Fibroblast of lung (primary cell): Measurements from ENCODE around the gene GFOD2. TPM values are rescaled to one million over a fixed set of nuclear protein-coding genes. Genes with fewer than 3 reads are reported as not detected.

Source experiments
- DNase-seq, 2 donors: peaks; one replicate each; pipeline versions ENCODE4 v3.0.0 to v3.0.0-alpha.2; 2010; ENCODE audit warnings: low read depth in 2 of 2
- H2AFZ ChIP-seq: 2 replicates; pipeline ENCODE4 v1.5.1; 2012; ENCODE audit warnings: low read length, control low read depth, inconsistent platforms
- H3K27ac ChIP-seq: 2 replicates; pipeline ENCODE4 v1.5.1; 2011; ENCODE audit warnings: low read length, control low read depth; ENCODE audit not compliant: insufficient read depth
- H3K27me3 ChIP-seq: 2 replicates; pipeline ENCODE4 v1.5.1; 2011; ENCODE audit warnings: mild to moderate bottlenecking, low read length; ENCODE audit not compliant: control insufficient read depth, insufficient read depth
- H3K36me3 ChIP-seq: 2 replicates; pipeline ENCODE4 v1.5.1; 2011; ENCODE audit warnings: low read length; ENCODE audit not compliant: control insufficient read depth, insufficient read depth
- H3K4me1 ChIP-seq: 2 replicates; pipeline ENCODE4 v1.5.1; 2011; ENCODE audit warnings: low read length; ENCODE audit not compliant: control insufficient read depth, insufficient read depth; ENCODE audit errors: extremely low read depth
- H3K4me2 ChIP-seq: 2 replicates; pipeline ENCODE4 v1.5.1; 2011; ENCODE audit warnings: low read length, control low read depth; ENCODE audit not compliant: insufficient read depth; ENCODE audit errors: extremely low read depth
- H3K4me3 ChIP-seq, 4 experiments: fragments of 200-600 bp in 1 of 4; sonication (generic) in 1 of 4; replicated peaks in 1 of 4; 2 replicates each; pipeline ENCODE4 v1.5.1; 2011 to 2016; ENCODE audit warnings: low read length in 4 of 4, low read depth in 3 of 4, mild to moderate bottlenecking in 3 of 4, control low read depth in 2 of 4, inconsistent platforms in 1 of 4, mixed read lengths in 1 of 4; ENCODE audit not compliant: insufficient read depth in 1 of 4; ENCODE audit errors: control extremely low read depth in 1 of 4
- H3K79me2 ChIP-seq: 2 replicates; pipeline ENCODE4 v1.5.1; 2012; ENCODE audit warnings: mild to moderate bottlenecking, low read length, inconsistent platforms; ENCODE audit not compliant: control insufficient read depth, insufficient read depth
- H3K9ac ChIP-seq: 2 replicates; pipeline ENCODE4 v1.5.1; 2011; ENCODE audit warnings: mild to moderate bottlenecking, low read length, control low read depth; ENCODE audit not compliant: insufficient read depth
- H3K9me3 ChIP-seq: 2 replicates; pipeline ENCODE4 v1.5.1; 2012; ENCODE audit warnings: low read depth, low read length; ENCODE audit not compliant: control insufficient read depth, insufficient read depth
- H4K20me1 ChIP-seq: 2 replicates; pipeline ENCODE4 v1.5.1; 2011; ENCODE audit warnings: low read length; ENCODE audit not compliant: control insufficient read depth, insufficient read depth; ENCODE audit errors: extremely low read depth
- EZH2 ChIP-seq: IDR thresholded peaks from 2 replicates; pipeline ENCODE4 v1.5.1; 2012; ENCODE audit warnings: low read length, control low read depth, mild to moderate bottlenecking; ENCODE audit errors: missing control alignments
- polyA minus RNA-seq: library from RNA; depleted of rRNA, polyadenylated mRNA; stranded (reverse); fragments of >200 nt; gene quantifications from 2 replicates; pipeline ENCODE4 v1.2.3, GENCODE V29; 2011; ENCODE audit warnings: low replicate concordance
- polyA plus RNA-seq, 2 donors: library from polyadenylated mRNA; depleted of rRNA in 1 of 2; stranded (reverse) in 1 of 2; unstranded in 1 of 2; fragments of >200 nt; gene quantifications; 2 replicates each; pipeline ENCODE4 v1.2.1, GENCODE V29; 2011 to 2012; ENCODE audit warnings: missing spikeins in 1 of 2
- total RNA-seq: library from RNA; depleted of rRNA; stranded (reverse); fragments of >200 nt; gene quantifications from 2 replicates; pipeline ENCODE4 v1.2.1, GENCODE V29; 2014
- TF ChIP-seq, protein P1 (sequence below), 2 donors: IDR thresholded peaks in 1 of 2; conservative IDR thresholded peaks in 1 of 2; 1 replicate in 1 of 2; 2 replicates in 1 of 2; pipeline ENCODE4 v1.5.1; 2011 to 2012; ENCODE audit warnings: low read length in 2 of 2, control low read depth in 1 of 2, inconsistent platforms in 1 of 2, low read depth in 1 of 2, mild to moderate bottlenecking in 1 of 2

Gene GFOD2, protein sequence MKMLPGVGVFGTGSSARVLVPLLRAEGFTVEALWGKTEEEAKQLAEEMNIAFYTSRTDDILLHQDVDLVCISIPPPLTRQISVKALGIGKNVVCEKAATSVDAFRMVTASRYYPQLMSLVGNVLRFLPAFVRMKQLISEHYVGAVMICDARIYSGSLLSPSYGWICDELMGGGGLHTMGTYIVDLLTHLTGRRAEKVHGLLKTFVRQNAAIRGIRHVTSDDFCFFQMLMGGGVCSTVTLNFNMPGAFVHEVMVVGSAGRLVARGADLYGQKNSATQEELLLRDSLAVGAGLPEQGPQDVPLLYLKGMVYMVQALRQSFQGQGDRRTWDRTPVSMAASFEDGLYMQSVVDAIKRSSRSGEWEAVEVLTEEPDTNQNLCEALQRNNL
- total RNA-seq (12.8 and 15.2 TPM in 2 replicates), polyA plus RNA-seq (9.2 and 10.0 TPM in 2 replicates), polyA minus RNA-seq (12.6 and 19.3 TPM in 2 replicates)
- 10.7 and 12.1 TPM in 2 replicates for polyA plus RNA-seq (2012)

DNA sequence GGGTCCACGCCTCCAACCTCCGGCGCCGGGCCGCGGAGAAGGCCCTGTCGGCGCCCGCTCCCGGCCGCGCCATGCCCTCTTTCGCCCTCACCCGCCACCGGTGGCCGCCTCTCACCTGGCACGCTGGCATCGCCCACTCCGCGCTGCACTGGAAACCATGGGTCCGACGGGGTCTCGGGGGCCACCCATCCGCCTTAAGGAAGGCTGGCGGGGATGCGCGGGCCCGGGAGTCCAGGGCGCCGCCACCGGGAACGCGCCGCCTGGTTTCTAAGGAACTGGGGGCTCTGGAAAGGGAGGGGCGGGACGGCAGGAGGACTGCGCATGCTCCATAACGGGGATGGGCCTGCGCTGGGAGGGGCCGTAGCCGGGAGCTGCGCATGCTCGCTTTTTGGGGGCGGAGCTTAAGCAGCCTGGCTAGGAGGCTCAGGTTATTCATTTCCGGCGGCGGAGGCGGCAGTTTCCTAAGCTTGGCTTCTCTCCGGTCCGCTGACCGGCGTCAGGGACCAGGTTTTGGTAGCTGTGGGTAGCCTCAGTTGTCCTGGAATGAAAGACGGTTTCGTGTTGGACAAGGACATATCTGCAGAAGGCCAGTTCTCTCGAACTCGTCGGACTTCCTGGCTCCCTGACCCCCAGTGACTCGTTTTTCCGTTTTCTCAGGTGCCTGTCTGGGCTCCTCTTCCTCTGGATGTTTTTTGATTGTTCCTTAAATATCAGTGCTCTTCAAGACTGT, at the start of gene GFOD2:
TSS of gene GFOD2 (minus strand) at position 269 of the 730 bp plus-strand sequence. CDS start 33,601 bp downstream, outside the sequence.
- TF ChIP-seq EZH2 = no peak
- TF ChIP-seq, protein P1, sequence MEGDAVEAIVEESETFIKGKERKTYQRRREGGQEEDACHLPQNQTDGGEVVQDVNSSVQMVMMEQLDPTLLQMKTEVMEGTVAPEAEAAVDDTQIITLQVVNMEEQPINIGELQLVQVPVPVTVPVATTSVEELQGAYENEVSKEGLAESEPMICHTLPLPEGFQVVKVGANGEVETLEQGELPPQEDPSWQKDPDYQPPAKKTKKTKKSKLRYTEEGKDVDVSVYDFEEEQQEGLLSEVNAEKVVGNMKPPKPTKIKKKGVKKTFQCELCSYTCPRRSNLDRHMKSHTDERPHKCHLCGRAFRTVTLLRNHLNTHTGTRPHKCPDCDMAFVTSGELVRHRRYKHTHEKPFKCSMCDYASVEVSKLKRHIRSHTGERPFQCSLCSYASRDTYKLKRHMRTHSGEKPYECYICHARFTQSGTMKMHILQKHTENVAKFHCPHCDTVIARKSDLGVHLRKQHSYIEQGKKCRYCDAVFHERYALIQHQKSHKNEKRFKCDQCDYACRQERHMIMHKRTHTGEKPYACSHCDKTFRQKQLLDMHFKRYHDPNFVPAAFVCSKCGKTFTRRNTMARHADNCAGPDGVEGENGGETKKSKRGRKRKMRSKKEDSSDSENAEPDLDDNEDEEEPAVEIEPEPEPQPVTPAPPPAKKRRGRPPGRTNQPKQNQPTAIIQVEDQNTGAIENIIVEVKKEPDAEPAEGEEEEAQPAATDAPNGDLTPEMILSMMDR (conservative IDR thresholded peaks at IDR 0.05 in 1 of 2, IDR thresholded peaks at IDR 0.05 in 1 of 2; ENCODE audit: low read depth in 1 of 2, low read length in 2 of 2) = no peak

DNA sequence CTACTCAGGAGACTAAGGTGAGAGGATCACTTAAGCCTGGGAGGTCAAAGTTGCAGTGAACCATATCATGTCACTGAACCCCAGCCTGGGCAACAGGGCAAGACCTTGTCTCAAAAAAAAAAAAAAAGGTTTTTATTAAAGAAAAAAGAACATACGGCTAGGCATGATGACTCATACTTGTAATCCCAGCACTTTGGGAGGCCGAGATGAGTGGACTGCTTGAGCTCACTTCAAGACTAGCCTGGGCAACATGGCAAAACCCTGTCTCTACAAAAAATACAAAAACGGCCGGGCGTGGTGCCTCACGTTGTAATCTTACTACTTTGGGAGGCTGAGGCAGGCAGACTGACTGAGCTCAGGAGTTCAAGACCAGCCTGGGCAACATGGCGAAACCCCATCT, 48.8 kb upstream of the GFOD2 start:
- Histone ChIP-seq H4K20me1 (no peaks in the 10 kb centered on the region), H3K4me1 (peaks cover 2% of the 10 kb centered on the region), H3K36me3 (no peaks in the 10 kb centered on the region), H3K9ac (no peak overlapping the region), H3K4me2 (no peak overlapping the region), H3K27me3 (no peaks in the 10 kb centered on the region), H2AFZ (no peak overlapping the region), H3K27ac (no peak overlapping the region), H3K4me3 (no peak overlapping the region), H3K9me3 (no peaks in the 10 kb centered on the region), H3K79me2 (no peaks in the 10 kb centered on the region)
- peak; percentile 75 to 80 for DNase-seq
- TF ChIP-seq, protein P1 (conservative IDR thresholded peaks at IDR 0.05 in 1 of 2, IDR thresholded peaks at IDR 0.05 in 1 of 2; ENCODE audit: low read depth in 1 of 2, low read length in 2 of 2) = no peak
- TF ChIP-seq EZH2 = no peak

More for the DNA sequence above, at the start of gene GFOD2:
- Histone ChIP-seq H3K9ac (peak within 1 kb of the TSS; percentile 83), H3K9me3 (no peaks in the 10 kb centered on the region), H4K20me1 (no peaks in the 10 kb centered on the region), H3K36me3 (peaks cover 2% of the 10 kb centered on the region), H3K27ac (peak within 1 kb of the TSS; percentile 83), H2AFZ (peak within 1 kb of the TSS; percentile 81), H3K4me2 (peak within 1 kb of the TSS; percentile 94), H3K79me2 (peaks cover 18% of the 10 kb centered on the region), H3K27me3 (no peaks in the 10 kb centered on the region), H3K4me3 (peak within 1 kb of the TSS; percentile 57 to 92 (median 84)), H3K4me1 (peaks cover 4% of the 10 kb centered on the region)
- peak; percentile 86 to 93 for DNase-seq

DNA sequence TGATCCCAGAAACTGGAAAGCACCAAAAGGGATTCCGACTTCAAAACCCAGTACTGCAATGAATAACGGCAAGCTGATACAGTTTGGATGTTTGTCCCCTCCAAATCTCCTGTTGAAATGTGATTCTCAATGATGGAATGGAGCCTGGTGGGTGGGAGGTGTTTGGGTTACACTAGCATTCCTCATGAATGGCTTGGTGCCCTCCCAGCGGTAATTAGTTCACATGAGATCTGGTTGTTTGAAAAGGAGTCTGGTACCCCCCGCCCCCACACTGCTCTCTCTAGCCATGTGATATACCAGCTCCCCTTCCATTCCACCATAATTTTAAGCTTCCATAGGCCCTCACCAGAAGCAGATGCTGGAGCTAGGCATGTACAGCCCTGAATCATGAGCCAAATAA, 47.2 kb upstream of the GFOD2 start:
- H3K27me3 ChIP-seq = no peaks in the 10 kb centered on the region
- no peaks in the 10 kb centered on the region for H3K36me3 ChIP-seq
- no peak overlapping the region for H2AFZ ChIP-seq
- no peak overlapping the region for H3K4me2 ChIP-seq
- DNase-seq = peak in 1 of 2 donors; percentile 51
- no peaks in the 10 kb centered on the region for H4K20me1 ChIP-seq
- no peaks in the 10 kb centered on the region for H3K79me2 ChIP-seq
- H3K9ac ChIP-seq = no peak overlapping the region
- H3K27ac ChIP-seq = no peak overlapping the region
- peaks cover 2% of the 10 kb centered on the region for H3K4me1 ChIP-seq
- H3K4me3 ChIP-seq = no peak overlapping the region
- TF ChIP-seq EZH2 = no peak
- TF ChIP-seq, protein P1 (conservative IDR thresholded peaks at IDR 0.05 in 1 of 2, IDR thresholded peaks at IDR 0.05 in 1 of 2; ENCODE audit: low read depth in 1 of 2, low read length in 2 of 2) = no peak
- no peaks in the 10 kb centered on the region for H3K9me3 ChIP-seq
